Bone marrow (tissue), 2 donors: ENCODE results near the gene IGHMBP2.

Source experiments
- DNase-seq, 2 donors: peaks; one replicate each; lab custom pipeline; 2025; lab: John Stamatoyannopoulos, UW

The IGHMBP2 gene

DNA sequence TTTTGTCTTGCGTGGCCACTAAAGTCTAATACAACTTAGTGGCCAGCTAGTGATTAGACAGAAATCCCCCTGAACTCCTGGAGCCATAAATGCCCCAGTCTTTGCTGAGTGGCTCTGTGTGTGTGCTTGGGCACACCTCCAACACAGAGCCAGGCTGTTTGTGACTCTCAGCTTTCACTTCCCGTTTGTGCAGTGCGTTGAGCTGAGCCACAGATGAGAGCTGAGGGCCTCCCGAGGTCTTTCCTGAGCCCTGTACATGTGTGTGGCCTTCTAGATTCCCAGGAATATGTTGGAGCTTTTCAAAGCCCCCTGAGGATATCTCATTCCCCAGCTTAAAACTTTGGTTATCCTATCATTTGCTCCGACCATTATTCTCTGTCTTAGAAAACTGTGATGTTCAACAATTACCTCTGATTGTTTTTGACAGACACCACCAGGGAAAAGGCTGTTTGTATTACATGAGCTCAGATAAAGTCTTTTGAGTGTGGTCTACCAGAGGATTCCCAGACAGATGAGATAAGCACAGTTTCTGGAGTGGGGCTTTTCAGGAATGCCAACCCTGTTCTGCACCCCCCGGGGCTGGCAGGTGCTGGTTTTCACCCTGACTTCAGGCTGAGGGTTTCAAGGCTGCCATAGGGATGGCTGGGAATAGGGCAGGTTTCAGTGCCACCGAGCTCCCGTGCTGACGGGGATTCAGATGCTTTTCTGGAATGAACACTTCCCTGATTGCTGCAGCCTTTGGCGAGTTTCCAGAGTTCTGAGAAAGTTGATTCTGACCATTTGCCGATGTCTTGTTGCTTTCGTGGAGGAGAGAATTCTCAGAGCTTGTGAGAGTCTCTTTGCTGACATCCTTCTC is 23.8 kb downstream of the IGHMBP2 start:
- DNase-seq: peak in 1 of 2 donors; percentile 13

DNA sequence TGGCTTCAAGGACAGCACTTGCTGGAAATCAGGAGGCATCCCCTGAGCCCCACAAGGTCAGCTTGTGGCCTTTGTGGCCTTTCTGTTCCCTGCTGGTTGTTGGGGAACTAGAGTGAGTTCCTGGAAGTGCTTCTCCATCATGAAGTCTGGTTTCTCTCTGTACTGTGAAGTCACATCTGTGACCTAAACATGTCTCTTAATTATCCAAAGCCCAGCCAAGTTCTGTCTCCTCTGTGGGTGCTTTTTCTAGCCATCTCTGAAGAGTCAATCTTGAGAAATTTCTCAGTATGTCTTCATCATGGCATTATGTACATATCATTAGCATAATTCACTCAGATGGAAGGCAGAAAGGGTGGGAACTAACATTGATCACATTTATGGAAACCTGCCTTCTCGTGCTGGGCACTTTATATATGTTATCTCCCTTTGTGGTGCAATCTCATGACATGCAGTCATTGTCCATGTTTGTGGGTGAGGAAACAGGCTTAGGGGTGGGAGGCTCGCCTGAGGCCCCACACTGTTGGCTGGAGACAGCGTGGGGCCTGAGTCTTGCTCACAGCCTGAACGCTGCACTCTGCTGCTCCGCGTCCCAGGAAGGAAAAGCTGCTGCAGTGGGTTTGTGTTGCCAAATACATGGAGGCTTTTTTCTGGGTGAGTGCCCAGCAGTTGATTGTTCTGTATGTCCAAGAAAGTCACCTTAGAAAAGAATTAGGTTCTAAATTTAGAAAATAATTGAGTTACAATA is 24.6 kb downstream of the IGHMBP2 start:
- DNase-seq: no peak

DNA sequence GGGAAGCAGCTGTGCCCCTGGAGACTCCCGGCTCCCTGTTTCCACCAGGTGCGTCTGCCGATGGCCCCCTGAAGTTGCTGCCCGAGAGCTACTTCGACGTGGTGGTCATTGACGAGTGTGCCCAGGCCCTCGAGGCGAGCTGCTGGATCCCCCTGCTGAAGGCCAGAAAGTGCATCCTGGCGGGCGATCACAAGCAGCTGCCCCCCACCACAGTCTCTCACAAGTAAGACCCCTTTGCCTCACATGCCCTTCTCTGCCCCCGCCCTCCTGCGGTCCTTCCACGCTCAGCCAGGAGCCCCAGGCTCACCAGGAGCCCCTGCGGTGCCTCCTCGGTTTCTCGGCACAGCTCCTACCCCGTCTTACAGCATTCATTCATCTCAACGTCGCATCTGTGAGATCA is 25.4 kb downstream of the IGHMBP2 start:
- DNase-seq: no peak

DNA sequence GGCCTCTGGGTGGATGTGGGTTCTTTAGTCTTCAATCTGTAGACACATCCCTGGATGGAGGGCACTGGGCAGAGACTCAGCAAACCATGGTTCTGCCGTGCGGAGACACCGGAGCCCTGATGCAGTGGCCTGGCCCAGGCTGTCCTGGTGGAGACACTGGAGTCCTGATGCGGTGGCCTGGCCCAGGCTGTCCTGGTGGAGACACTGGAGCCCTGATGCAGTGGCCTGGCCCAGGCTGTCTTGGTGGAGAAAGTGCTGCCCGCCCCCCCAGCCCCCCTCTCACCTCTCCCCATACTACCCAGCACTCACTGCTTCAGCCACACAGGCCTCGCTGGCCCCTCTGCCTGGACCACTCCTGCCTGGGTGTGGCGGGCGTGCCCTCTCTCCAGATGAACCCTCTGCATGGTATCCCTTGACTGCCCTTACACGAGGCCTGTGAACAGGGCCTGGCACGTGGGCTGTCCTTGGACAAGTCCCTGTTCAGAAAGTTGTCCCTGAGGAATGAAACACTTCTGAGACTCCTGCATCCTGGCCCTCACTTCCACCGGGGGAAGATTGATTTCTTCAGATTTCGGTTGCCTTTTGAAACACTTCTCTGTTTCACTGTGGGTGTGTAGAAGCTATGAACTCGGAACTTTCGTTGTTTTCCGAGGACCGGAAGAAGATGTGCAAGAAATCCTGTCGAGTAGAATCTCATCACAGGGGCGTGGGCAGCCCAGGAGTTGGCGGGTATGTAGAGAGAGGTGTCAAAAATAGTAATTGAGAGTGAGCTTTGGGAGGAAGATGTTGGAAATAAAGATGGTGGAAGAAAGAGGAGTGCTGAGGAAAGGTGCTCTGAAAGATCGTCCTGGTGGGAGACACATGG is 26.2 kb downstream of the IGHMBP2 start:
- DNase-seq: no peak

DNA sequence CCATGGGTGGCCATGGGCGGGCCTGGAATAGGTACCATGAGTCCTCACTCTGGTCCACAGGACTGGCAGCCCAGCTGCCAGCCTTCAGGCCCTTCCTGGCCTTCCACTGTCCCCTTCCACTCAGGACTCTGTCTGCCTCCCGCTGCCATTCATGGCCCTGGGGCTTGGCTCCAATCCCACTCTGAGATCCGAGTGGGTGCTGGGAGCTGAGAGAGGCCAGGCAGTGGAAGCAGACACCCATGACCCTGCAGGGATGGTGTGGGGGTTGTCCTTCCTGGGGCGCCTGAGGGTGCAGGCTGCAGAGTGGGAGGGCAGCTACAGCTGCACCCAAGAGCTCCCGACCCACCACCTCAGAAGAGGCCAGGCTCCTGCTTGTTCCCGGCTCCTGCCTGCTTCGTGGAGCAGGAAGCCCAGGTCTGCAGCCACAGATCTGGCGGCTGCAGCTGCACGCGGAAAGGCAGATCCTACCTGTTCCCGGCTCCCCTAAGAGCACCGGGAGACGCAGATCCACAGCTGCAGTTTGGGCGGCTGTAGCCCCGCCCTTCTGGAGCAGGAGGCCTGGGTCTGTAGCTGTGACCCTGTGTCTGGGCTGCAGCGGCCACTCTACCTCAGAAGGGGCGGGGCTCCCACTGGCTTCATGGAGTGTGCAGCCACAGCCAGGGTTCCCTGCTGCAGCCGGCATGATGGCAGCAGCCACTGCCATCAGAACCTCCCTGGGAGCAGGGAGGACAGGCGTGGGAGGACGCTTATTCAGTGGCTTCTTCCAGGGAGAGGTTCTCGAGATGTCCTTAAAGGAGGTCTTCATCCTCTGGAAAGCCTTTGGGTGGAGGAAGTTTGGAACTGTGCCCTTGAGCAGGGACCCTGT is 27.5 kb downstream of the IGHMBP2 start:
- no peak for DNase-seq

DNA sequence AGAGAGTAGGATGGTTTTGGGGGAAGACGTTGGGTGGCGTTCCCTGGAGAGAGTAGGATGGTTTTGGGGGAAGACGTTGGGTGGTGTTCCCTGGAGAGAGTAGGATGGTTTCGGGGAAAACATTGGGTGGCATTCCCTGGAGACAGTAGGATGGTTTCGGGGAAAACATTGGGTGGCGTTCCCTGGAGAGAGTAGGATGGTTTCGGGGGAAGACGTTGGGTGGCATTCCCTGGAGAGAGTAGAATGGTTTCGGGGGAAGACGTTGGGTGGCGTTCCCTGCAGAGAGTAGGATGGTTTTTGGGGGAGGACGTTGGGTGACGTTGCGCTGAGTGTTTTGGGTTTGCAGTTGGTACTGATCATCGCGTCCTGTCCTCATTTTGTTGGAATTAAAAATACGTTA is 28.2 kb downstream of the IGHMBP2 start:
- DNase-seq: no peak

DNA sequence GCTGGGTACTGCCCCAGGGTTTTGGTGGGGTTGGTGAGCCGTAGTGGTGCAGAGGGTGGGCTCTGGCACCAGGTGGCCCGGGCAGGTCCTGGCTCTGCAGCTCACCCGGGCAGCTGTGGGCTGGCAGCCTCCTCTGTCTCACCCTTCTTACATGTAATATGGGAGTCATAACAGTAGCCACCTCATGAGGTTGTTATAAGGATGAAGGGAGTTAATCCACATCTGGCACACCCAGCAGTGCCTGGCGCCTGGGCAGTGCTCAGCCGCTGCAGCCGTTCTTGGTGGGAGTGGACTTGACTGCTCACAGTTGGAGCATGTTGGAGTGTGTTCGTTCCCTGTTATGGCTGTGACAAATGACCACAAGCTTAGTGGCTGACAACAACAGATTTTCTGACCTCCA is 28.7 kb downstream of the IGHMBP2 start:
- no peak for DNase-seq

DNA sequence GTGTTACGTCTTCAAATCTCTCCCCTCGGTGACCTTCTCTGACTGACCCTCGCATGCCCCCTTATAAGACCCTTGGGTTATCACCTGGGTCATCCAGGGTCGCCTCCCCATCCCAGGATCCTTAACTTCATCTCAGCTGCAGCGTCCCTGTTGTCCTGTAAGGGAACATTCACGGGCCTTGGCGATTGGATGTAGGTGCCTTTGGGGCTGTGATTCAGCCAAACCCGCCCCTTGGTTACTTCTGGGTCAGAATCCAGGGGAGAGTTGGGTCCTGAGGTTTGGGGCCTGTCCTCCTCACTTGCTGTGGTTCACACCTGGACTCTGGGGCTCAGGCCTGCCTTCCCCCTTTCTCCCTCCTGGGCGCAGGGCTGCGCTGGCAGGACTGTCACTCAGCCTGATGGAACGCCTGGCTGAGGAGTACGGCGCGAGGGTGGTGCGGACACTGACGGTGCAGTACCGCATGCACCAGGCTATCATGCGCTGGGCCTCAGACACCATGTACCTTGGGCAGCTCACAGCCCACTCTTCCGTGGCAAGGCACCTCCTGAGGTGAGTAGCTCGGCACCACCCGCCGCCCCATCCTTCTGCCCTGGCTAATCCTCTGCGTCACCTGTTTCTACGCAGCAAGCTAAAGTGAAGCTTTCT is 29.4 kb downstream of the IGHMBP2 start:
- DNase-seq: no peak

DNA sequence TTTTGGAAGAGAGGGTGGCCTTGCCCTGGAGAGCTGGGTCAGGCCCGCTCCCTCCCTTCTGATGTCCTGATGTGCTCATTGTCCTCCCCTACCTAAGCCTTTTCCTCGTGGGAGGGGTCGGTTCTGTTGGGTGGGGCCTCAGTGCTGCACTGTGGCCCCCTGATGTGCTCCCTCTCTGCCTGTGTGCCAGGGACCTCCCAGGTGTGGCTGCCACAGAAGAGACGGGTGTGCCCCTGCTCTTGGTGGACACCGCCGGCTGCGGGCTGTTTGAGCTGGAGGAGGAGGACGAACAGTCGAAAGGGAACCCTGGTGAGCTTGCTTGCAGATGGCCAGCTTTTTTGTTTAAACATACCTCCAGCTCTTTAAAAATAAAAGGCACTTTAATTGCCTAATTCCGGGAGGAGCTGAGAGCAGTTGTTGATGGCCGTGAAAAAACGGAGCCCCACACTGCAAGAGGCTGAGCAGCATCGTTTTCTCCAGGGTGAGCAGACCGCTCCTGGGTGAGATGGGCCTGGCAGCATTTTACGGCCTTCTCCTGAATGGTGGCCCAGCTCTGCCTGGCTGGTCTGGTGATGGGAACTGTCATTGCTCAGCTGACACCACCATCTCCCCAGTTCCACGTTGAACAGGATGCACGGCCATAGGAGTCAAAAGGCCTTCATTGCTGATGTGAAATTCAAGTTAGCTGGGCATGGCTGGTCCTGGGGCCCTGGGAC is 30.1 kb downstream of the IGHMBP2 start:
- DNase-seq: no peak

DNA sequence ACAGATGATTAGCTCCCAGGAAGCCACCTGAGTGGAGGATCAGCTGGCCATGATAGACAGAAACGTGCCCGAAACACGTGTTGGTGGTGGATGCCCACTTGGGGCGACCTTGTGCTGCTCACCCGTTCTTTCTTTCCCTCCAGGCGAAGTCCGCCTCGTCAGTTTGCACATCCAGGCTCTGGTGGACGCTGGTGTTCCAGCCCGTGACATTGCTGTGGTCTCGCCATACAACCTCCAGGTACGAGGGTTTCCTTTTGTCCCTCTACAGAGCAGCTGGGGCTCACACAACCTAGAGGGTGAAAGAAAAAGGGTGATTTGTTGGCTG is 30.6 kb downstream of the IGHMBP2 start:
- no peak for DNase-seq

DNA sequence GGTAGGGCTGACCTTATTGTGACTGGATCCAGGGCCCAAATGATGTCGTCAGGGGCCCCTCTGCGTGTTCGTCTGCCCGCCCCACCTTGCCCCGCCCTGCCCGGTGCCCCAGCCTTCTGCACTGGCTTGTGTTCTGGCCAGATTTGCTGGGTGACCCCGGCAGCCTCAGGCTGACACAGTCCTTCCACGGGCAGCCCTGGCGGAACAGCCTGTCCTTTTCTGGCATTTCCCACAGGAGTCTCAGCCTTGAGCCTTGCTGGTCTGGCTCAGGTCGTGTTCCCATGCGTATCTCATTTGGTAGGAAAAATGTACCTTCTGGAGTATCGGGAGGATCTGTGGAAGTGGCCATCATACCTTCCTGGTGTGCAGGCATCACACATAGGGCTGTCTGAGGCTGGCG is 31.0 kb downstream of the IGHMBP2 start:
- DNase-seq: no peak

DNA sequence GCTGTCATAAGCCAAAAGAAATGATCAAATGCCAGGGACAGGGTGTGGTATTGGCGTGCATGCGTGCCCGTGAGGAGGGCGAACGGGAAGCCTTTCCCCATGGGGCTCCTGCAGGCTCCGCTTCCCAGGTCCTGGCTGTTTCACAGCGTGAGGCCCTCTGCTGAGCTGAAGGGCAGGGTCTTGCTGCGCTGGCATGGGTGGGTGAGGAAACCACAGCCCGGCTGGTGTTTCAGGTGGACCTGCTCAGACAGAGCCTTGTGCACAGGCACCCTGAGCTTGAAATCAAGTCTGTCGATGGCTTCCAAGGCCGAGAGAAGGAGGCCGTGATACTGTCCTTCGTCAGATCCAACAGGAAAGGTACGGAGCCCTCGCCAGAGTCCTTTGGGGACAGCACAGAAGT is 31.4 kb downstream of the IGHMBP2 start:
- no peak for DNase-seq

DNA sequence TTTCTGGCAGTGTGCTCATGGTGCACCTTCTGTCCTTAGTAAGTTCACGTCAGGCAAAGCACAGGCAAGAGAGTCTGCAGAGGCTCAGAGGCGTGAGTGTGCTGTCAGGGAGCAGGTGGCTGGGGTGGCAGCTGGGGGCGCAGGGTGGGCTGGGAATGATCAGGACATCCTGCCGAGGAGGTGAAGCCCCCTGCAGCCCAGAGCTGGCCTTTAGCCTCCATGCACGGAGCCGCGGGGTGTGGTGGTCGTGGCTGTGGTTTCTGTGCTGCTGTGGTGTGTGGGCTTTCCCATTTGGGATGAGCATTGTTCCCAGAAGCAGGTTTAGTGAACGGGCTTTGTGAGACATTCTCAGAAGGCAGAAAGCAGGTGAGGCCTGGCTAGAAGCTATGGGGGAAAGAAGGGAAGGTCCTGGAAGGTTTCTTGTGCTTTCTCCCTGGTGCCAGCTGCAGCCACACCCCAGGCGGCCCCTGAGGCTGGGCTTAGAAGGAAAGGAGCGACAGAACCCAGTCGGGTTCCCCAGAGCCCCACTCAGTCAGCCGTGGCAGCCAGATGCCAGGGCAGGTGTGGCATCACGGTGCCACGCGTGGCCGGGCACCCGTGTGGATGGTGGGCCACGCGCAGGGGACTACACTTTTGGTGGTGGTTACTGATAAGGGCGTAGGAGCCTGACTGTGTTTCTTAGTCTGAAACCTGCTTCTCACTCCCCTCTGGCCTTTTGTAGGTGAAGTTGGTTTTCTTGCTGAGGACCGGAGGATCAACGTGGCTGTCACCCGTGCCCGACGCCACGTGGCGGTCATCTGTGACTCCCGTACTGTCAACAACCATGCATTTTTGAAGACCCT is 32.0 kb downstream of the IGHMBP2 start:
- DNase-seq: no peak

DNA sequence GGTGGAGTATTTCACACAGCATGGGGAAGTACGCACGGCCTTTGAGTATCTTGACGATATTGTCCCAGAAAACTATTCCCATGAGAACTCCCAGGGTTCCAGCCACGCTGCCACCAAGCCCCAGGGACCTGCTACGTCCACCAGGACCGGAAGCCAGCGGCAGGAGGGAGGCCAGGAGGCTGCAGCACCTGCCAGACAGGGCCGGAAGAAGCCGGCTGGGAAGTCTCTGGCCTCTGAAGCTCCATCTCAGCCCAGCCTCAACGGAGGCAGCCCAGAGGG is 32.6 kb downstream of the IGHMBP2 start:
- DNase-seq: no peak

DNA sequence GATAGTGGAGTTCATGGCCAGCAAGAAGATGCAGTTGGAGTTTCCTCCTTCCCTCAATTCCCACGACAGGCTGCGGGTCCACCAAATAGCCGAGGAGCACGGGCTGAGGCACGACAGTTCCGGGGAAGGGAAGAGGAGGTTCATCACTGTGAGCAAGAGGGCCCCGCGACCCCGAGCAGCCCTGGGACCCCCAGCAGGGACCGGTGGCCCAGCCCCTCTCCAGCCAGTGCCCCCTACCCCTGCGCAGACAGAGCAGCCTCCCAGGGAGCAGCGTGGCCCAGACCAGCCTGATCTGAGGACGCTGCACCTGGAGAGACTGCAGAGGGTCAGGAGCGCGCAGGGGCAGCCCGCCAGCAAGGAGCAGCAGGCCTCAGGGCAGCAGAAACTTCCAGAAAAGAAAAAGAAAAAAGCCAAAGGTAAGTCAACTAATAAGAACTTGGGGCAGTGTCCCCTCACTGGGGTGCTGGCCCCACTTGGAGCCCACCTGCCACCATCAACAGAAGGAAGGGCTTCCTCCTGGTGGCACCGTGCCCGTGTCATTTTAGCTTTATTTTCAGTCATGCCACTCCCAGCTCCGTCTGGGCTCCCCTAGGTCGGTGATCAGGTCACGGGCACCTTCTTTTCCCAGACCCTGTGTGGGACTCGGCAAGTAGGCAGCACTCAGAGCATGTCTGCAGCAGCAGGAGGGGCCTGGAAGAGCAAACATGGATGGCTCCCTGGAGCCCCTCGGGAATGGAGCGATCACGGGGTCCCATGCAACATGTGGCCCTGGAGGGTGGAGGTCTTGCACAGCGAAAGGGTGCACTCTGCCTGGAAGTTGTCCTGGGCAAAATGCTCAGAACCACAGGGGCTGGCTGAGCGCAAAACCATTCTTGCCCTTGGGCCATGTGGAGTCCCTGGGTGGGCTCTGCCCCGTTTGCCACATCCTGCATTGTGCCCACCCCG is 33.3 kb downstream of the IGHMBP2 start:
- DNase-seq: no peak

DNA sequence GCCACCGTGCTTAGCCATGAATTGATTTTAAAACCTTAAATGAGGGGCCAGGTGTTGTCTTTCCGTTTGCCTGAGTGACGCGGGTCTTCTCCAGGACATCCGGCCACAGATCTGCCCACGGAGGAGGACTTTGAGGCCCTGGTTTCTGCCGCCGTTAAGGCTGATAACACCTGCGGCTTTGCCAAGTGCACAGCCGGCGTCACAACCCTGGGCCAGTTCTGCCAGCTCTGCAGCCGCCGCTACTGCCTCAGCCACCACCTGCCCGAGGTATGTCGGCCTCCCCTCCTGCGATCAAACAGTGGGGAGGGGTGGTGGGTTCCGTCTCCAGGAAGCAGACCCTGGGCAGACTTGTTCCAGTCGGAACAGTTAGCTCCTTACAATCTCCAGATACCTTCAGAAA is 34.4 kb downstream of the IGHMBP2 start:
- no peak for DNase-seq

DNA sequence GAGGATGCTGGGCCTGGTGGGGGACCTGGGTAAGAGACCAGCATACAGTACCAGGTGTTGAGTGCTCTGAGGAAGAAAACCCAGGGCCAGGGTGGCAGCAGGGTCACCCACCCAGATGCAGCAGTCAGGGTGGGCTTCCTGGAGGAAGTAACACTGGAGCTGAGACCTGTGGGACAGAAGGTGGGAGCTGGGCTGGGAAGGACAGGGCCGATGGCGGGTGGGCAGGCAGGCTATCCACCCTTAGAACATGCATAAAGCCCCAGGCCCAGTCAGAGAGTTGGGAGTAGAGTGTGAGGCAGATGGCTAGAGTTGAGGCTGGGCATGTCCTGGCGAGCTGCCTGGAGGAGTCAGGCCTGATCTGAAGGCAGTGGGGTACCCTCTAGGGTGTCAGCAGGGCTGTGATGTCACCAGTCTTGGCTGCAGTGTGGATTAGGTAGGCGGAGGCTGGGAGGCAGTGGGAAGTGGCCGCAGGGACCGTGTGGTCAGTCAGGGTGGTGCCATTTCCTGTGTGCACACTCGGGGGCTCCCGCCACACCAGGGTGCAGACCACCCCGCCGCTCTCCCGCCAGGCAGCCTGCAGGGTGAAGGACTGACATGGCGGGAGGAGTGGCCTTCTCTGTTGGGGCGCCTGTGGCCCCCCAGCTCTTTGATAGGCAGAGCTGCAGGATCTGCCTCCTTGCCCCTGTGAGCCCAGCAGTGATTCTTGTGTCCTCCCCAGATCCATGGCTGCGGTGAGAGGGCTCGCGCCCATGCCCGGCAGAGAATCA is 35.3 kb downstream of the IGHMBP2 start:
- no peak for DNase-seq
